ACC112 (cell line): ENCODE data around the gene ZDHHC8.

Experiments used
- H2AFZ ChIP-seq: fragments of 200-600 bp; sonication (generic); one replicate; pipeline ENCODE4 v1.6.0; 2017; ENCODE audit warnings: antibody characterized with exemption, low read length; ENCODE audit not compliant: unreplicated experiment
- H3K27ac ChIP-seq: fragments of 200-600 bp; sonication (generic); 2 replicates; pipeline ENCODE4 v1.5.1; 2014; ENCODE audit warnings: low read depth, mild to moderate bottlenecking, antibody characterized with exemption, low read length, moderate library complexity
- H3K27me3 ChIP-seq: fragments of 200-600 bp; sonication (generic); 2 replicates; pipeline ENCODE4 v1.6.1; 2014; ENCODE audit warnings: mild to moderate bottlenecking, antibody characterized with exemption, low read length, moderate library complexity, mixed read lengths; ENCODE audit not compliant: insufficient read depth
- H3K36me3 ChIP-seq: fragments of 200-600 bp; sonication (generic); 2 replicates; pipeline ENCODE4 v1.6.1; 2016; ENCODE audit warnings: mild to moderate bottlenecking, antibody characterized with exemption, low read length, moderate library complexity, mixed read lengths; ENCODE audit not compliant: insufficient read depth
- H3K4me1 ChIP-seq: fragments of 200-600 bp; sonication (generic); one replicate; pipeline ENCODE4 v1.6.1; 2016; ENCODE audit warnings: low read length, mixed read lengths; ENCODE audit not compliant: insufficient read depth, unreplicated experiment, control insufficient read depth
- H3K4me3 ChIP-seq: fragments of 200-600 bp; sonication (generic); 2 replicates; pipeline ENCODE4 v1.5.1; 2014; ENCODE audit warnings: mild to moderate bottlenecking, low read depth, low read length
- H3K79me2 ChIP-seq: fragments of 200-600 bp; sonication (generic); one replicate; pipeline ENCODE4 v1.6.0; 2016; ENCODE audit warnings: low read length; ENCODE audit not compliant: control insufficient read depth, unreplicated experiment, insufficient read depth

The ZDHHC8 gene

DNA sequence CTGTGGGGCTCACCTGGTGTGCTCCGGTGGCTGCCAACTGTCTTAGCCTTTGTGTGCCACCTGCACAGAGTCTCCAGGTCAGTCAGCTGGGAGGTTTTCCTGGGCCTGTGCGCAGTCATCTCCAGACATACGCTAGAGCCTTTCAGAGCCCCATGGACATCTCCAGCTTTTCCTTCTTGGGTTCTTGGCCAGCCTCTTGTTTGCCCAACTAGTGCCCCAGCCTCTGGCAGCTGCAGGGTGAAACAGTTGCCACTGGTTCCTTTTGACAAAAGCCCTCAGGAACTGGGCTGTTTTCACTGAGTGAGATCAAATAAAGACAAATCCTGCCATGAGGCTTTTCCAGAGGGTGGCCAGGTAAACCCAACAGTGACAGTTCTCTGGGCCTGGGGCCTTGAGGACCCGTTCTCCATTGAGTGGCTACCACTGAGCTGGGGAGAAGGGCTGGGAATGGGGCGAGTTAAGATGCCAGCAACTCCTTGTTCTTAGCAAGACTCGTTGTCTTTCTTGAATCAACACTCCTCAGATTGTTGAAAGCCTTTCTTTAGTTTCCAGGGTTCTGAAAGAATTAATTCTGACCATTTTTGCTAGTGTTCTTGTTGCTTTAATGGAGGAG, 32.4 kb upstream of the ZDHHC8 start:
- peaks cover 21% of the 10 kb centered on the region for H3K36me3 ChIP-seq
- H3K27ac ChIP-seq: no peak overlapping the region
- H3K4me1 ChIP-seq: no peaks in the 10 kb centered on the region
- peaks cover 8% of the 10 kb centered on the region for H3K79me2 ChIP-seq
- H3K4me3 ChIP-seq: no peak overlapping the region
- H2AFZ ChIP-seq: no peak overlapping the region
- H3K27me3 ChIP-seq: no peaks in the 10 kb centered on the region

DNA sequence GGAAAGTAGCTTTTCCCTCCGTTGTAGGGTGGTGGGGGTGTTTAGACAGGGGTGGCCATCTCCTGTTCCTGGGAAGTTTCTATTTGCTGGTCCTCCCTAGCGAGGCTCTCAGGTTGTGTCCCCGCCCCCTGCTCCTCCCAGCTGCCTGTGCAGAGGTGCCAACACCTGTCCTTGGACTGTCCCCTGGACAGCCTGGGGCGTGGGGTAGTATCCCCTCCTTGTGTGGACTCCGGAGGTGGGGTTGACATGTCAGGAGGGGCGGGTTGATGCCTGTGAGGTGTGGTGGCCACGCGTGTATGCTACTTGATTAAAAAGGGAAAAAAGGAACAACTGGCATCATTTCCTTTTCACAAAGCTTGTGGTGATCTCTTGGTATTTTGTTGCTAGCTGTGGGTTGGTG, 30.0 kb upstream of the ZDHHC8 start:
- Histone ChIP-seq H3K36me3 (peaks cover 11% of the 10 kb centered on the region), H3K27ac (no peak overlapping the region), H3K4me3 (no peak overlapping the region), H3K4me1 (no peaks in the 10 kb centered on the region), H3K79me2 (peaks cover 10% of the 10 kb centered on the region), H2AFZ (no peak overlapping the region), H3K27me3 (no peaks in the 10 kb centered on the region)

- Histone ChIP-seq H3K4me3 (no peak overlapping the region), H3K27ac (no peak overlapping the region), H3K36me3 (peaks cover 4% of the 10 kb centered on the region; the same call in 1 of the 2 replicates), H3K4me1 (no peaks in the 10 kb centered on the region), H2AFZ (no peak overlapping the region), H3K79me2 (peaks cover 7% of the 10 kb centered on the region), H3K27me3 (no peaks in the 10 kb centered on the region)
Measured at GRCh38 chr22:20102203-20102780, 29.3 kb upstream of the ZDHHC8 start.

GRCh38 chr22:20105456-20106204, 26.0 kb upstream of the ZDHHC8 start:
- Histone ChIP-seq H3K4me1 (no peaks in the 10 kb centered on the region), H2AFZ (no peak overlapping the region), H3K27me3 (no peaks in the 10 kb centered on the region), H3K27ac (no peak overlapping the region), H3K79me2 (peaks cover 7% of the 10 kb centered on the region), H3K4me3 (no peak overlapping the region), H3K36me3 (no peaks in the 10 kb centered on the region)

GRCh38 chr22:20106205-20106848, 25.3 kb upstream of the ZDHHC8 start:
- Histone ChIP-seq H3K27ac (no peak overlapping the region), H3K27me3 (no peaks in the 10 kb centered on the region), H3K4me1 (no peaks in the 10 kb centered on the region), H3K36me3 (no peaks in the 10 kb centered on the region), H2AFZ (no peak overlapping the region), H3K4me3 (no peak overlapping the region), H3K79me2 (peaks cover 7% of the 10 kb centered on the region)

DNA sequence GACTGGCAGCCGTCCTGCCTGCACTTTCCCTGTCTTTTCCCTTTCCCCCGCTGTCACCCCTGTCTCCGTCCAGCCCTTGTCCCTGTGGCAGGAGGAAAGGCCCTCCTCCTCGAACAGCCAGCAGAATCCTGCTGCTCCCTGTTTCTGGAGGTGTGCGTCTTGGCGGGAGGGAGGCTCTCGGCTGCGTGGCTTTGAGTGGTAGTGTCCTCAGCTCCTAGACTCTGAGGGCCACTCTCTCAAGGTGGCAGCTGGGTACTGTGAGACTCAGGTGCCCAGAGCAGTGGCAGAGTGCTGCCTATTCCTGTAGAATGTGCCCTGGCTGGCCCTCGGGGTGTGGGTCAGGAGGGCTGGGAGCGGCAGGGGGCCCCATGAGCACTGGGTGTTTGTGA, 24.8 kb upstream of the ZDHHC8 start:
- Histone ChIP-seq H3K27ac (no peak overlapping the region), H3K4me3 (no peak overlapping the region), H2AFZ (no peak overlapping the region), H3K79me2 (peaks cover 7% of the 10 kb centered on the region), H3K36me3 (no peaks in the 10 kb centered on the region), H3K4me1 (no peaks in the 10 kb centered on the region), H3K27me3 (no peaks in the 10 kb centered on the region)

- Histone ChIP-seq H2AFZ (no peak overlapping the region), H3K36me3 (no peaks in the 10 kb centered on the region), H3K79me2 (peaks cover 7% of the 10 kb centered on the region), H3K4me3 (no peak overlapping the region), H3K4me1 (no peaks in the 10 kb centered on the region), H3K27ac (no peak overlapping the region), H3K27me3 (no peaks in the 10 kb centered on the region)
Measured at GRCh38 chr22:20107471-20107901, 24.1 kb upstream of the ZDHHC8 start.

DNA sequence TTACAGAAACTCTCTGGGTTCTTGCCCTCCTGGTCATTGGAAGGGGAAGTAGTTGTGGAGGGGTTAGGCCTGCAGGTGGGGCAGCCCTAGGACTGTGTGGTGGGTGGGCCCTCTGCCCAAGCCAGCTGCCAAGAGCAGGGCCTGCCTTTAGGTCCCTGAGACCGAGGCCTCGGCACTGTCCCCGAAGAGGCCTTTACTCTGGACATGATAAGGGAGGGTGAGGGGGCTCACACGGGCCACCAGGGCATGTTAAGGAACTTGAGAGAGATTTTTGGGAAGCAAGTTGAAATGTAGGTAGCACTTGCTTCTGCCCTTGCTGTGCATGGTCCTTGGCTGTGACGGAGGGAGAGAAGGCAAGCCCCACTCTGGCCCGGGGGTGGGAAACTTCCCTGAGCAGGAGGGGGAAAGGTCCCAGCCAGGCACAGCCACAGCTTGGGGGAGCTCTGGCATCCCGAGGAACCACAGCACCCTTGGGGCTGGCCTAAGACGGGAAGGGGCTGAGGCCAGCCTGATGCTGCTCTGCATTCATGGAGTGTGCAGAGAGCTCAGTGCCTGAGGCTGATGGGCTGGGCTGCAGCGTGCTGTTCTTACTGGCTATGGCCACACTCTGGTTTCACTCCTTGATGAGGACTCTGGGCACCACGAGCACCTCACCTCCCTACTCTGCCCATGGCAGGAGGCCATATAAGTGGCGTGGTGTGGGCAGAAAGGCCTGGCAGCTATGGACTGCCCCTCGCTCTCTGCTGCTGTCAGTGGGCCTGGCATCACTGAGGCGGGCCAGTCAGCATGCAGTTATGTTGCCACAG, 23.4 kb upstream of the ZDHHC8 start:
- peaks cover 7% of the 10 kb centered on the region for H3K79me2 ChIP-seq
- no peaks in the 10 kb centered on the region for H3K4me1 ChIP-seq
- H2AFZ ChIP-seq: no peak overlapping the region
- H3K4me3 ChIP-seq: no peak overlapping the region
- H3K27ac ChIP-seq: no peak overlapping the region
- no peaks in the 10 kb centered on the region for H3K27me3 ChIP-seq
- no peaks in the 10 kb centered on the region for H3K36me3 ChIP-seq

- Histone ChIP-seq H3K4me1 (no peaks in the 10 kb centered on the region), H3K36me3 (no peaks in the 10 kb centered on the region), H3K27me3 (no peaks in the 10 kb centered on the region), H3K27ac (no peak overlapping the region), H3K4me3 (no peak overlapping the region), H2AFZ (no peak overlapping the region), H3K79me2 (peaks cover 3% of the 10 kb centered on the region)
Measured at GRCh38 chr22:20108757-20109230, 22.8 kb upstream of the ZDHHC8 start.
